DMS153 treated with DMSO at 0.1 percent for 48 hours (cell line): ENCODE measurements around the gene METTL21C.
A peak's percentile ranks its signal among the peaks of the same experiment; 100 is the strongest.

Experiments used
- DNase-seq: peaks from one replicate; lab custom pipeline; 2025; ENCODE audit not compliant: unreplicated experiment; lab: John Stamatoyannopoulos, UW

Gene METTL21C

GRCh38 chr13:102694937-102695336 is at the start of gene METTL21C:
Gene METTL21C, minus strand, starts transcription at chr13:102695044. Its CDS starts 546 bp downstream, at chr13:102694498.
- no peak for DNase-seq

GRCh38 chr13:102742506-102742905 is 47.7 kb upstream of the METTL21C start:
- DNase-seq: no peak

- no peak for DNase-seq
Measured at GRCh38 chr13:102742101-102742500, 47.3 kb upstream of the METTL21C start.

- DNase-seq: no peak
Measured at GRCh38 chr13:102729560-102730270, 34.9 kb upstream of the METTL21C start.

GRCh38 chr13:102726430-102726829 is 31.6 kb upstream of the METTL21C start:
- no peak for DNase-seq

GRCh38 chr13:102724923-102725322 is 30.1 kb upstream of the METTL21C start:
- peak; percentile 6 for DNase-seq

- no peak for DNase-seq
Measured at GRCh38 chr13:102721800-102722231, 27.0 kb upstream of the METTL21C start.

GRCh38 chr13:102718746-102719145 is 23.9 kb upstream of the METTL21C start:
- no peak for DNase-seq

GRCh38 chr13:102715447-102715846 is 20.6 kb upstream of the METTL21C start:
- DNase-seq: no peak

GRCh38 chr13:102710261-102710679 is 15.4 kb upstream of the METTL21C start:
- no peak for DNase-seq

- no peak for DNase-seq
Measured at GRCh38 chr13:102709536-102709935, 14.7 kb upstream of the METTL21C start.

- no peak for DNase-seq
Measured at GRCh38 chr13:102708991-102709390, 14.1 kb upstream of the METTL21C start.

- DNase-seq: no peak
Measured at GRCh38 chr13:102708211-102708610, 13.4 kb upstream of the METTL21C start.

- DNase-seq: peak; percentile 10
Measured at GRCh38 chr13:102707467-102707866, 12.6 kb upstream of the METTL21C start.

- DNase-seq: no peak
Measured at GRCh38 chr13:102704238-102705058, 9.6 kb upstream of the METTL21C start.

- DNase-seq: no peak
Measured at GRCh38 chr13:102703726-102704035, 8.8 kb upstream of the METTL21C start.

GRCh38 chr13:102702965-102703725 is 8.3 kb upstream of the METTL21C start:
- no peak for DNase-seq

GRCh38 chr13:102701331-102701730 is 6.5 kb upstream of the METTL21C start:
- DNase-seq: no peak

- no peak for DNase-seq
Measured at GRCh38 chr13:102700088-102701031, 5.5 kb upstream of the METTL21C start.

- no peak for DNase-seq
Measured at GRCh38 chr13:102699504-102699903, 4.7 kb upstream of the METTL21C start.

GRCh38 chr13:102698649-102698980 is 3.8 kb upstream of the METTL21C start:
- no peak for DNase-seq
